Retinal pigment epithelial cell (primary cell): Measurements from ENCODE around the gene ADAMTS12.

ENCODE experiments used
- DNase-seq: peaks from one replicate; pipeline ENCODE4 v3.0.0-alpha.2; 2010; ENCODE audit warnings: low read depth
- H3K4me3 ChIP-seq: 2 replicates; pipeline ENCODE4 v1.5.1; 2011; ENCODE audit warnings: mild to moderate bottlenecking, low read length, control low read depth, moderate library complexity
- TF ChIP-seq, protein P1 (sequence below): conservative IDR thresholded peaks from 2 replicates; pipeline ENCODE4 v1.5.1; 2011; ENCODE audit warnings: low read depth, low read length, control low read depth, inconsistent platforms

The ADAMTS12 gene

GRCh38 chr5:33475706-33476105 lies 416.1 kb downstream of the ADAMTS12 start:
- TF ChIP-seq, protein P1, sequence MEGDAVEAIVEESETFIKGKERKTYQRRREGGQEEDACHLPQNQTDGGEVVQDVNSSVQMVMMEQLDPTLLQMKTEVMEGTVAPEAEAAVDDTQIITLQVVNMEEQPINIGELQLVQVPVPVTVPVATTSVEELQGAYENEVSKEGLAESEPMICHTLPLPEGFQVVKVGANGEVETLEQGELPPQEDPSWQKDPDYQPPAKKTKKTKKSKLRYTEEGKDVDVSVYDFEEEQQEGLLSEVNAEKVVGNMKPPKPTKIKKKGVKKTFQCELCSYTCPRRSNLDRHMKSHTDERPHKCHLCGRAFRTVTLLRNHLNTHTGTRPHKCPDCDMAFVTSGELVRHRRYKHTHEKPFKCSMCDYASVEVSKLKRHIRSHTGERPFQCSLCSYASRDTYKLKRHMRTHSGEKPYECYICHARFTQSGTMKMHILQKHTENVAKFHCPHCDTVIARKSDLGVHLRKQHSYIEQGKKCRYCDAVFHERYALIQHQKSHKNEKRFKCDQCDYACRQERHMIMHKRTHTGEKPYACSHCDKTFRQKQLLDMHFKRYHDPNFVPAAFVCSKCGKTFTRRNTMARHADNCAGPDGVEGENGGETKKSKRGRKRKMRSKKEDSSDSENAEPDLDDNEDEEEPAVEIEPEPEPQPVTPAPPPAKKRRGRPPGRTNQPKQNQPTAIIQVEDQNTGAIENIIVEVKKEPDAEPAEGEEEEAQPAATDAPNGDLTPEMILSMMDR = no peak
- H3K4me3 ChIP-seq = no peak overlapping the region
- DNase-seq = no peak

DNA sequence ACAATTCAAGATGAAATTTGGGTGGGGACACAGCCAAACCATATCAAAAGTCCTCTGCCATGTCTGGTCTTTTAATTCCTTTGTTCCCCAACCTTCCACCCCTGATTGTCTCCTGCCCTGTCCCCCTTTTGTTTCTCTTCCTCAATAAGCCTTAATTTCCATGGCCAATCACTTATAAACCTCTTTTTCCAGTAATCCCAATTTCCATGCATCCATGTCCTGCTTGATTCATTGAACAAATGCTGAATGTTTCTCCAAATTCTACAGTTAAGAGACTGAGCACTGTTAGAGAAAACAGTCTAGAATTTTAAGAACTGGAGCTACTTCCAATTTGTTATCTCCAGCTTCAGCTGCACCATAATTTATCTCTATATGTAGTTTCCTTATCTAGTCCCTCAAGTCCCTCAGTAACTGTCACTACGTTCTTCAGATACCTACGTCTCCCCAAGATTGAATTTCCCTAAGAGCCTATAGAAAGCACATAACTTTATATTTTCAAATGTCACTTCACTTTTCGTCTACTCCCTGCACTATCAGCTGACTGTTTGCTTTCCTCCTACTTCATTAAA lies 416.8 kb downstream of the ADAMTS12 start:
- H3K4me3 ChIP-seq = no peak overlapping the region
- no peak for DNase-seq
- TF ChIP-seq, protein P1 = no peak

GRCh38 chr5:33474004-33474403 lies 417.8 kb downstream of the ADAMTS12 start:
- TF ChIP-seq, protein P1 = no peak
- H3K4me3 ChIP-seq = no peak overlapping the region

More at GRCh38 chr5:33474004-33474403, 417.8 kb downstream of the ADAMTS12 start:
- DNase-seq = no peak
